ENCODE data around the gene HMGB4. TPM values are rescaled to one million over a fixed set of nuclear protein-coding genes. Genes with fewer than 3 reads are reported as not detected.

Gene HMGB4
- total RNA-seq, 4 donors from 2014 or later, result not detected

DNA sequence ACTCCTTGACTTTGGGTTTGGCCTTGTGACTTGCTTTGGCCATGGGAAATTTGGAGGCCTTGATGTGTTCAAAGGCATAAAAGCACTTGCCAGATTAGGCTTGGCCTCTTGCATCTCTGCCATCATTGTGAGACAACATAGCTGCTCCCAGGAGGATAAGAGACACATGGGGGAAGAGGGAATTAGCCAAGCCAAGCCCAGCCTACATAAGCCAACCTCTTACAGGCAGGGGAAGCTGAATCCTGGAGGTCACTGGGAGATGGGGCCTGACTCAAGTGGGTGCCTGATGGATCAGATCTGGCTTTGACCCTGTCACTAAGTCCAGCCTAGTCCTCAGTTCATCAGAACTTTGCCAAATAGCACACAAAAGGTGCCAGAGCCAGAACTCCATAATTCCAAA lies 37.6 kb upstream of the HMGB4 start:
- H3K4me3 ChIP-seq, result no peak overlapping the region
- peak; percentile 12 for DNase-seq (ENCODE audit: extremely low spot score)
- H3K9me3 ChIP-seq, result no peaks in the 10 kb centered on the region
- H3K27ac ChIP-seq (replicated peaks in 1 of 4), result no peak overlapping the region
- H3K4me1 ChIP-seq, result no peaks in the 10 kb centered on the region
- no peaks in the 10 kb centered on the region for H3K36me3 ChIP-seq
- intact Hi-C loops (cut with DNase I), result no loop called here
- no peak for TF ChIP-seq POLR2AphosphoS5 (IDR thresholded peaks at IDR 0.05)
- TF ChIP-seq, protein P1, sequence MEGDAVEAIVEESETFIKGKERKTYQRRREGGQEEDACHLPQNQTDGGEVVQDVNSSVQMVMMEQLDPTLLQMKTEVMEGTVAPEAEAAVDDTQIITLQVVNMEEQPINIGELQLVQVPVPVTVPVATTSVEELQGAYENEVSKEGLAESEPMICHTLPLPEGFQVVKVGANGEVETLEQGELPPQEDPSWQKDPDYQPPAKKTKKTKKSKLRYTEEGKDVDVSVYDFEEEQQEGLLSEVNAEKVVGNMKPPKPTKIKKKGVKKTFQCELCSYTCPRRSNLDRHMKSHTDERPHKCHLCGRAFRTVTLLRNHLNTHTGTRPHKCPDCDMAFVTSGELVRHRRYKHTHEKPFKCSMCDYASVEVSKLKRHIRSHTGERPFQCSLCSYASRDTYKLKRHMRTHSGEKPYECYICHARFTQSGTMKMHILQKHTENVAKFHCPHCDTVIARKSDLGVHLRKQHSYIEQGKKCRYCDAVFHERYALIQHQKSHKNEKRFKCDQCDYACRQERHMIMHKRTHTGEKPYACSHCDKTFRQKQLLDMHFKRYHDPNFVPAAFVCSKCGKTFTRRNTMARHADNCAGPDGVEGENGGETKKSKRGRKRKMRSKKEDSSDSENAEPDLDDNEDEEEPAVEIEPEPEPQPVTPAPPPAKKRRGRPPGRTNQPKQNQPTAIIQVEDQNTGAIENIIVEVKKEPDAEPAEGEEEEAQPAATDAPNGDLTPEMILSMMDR (IDR thresholded peaks at IDR 0.05), result no peak
- TF ChIP-seq EP300 (IDR thresholded peaks at IDR 0.05), result no peak
- TF ChIP-seq POLR2A (IDR thresholded peaks at IDR 0.05; ENCODE audit: low read depth), result no peak
- H3K27me3 ChIP-seq, result peaks cover 0 to 19% (median 0%) of the 10 kb centered on the region in 4 donors

DNA sequence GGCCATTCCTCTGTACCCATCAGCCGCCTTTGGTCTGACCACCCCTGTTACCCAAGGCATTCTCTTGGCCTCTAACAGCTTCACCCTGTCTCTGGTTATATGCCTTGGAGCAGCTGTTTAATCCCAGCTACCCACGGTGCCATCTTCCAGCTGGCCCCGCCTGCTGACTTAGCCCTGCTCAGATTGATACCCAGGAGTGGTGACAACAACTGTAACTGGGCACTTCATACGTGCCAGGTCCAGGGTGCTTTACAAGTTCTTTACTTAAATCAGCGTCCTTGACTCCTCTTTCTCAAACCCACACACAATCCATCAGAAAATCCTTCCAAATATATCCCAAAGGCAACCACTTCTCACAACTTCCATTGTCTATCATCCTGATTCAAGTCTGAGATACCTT lies 37.2 kb upstream of the HMGB4 start:
- Histone ChIP-seq H3K27ac (replicated peaks in 1 of 4) (no peak overlapping the region), H3K27me3 (peaks cover 0 to 19% (median 0%) of the 10 kb centered on the region in 4 donors), H3K4me1 (no peaks in the 10 kb centered on the region), H3K4me3 (no peak overlapping the region), H3K36me3 (no peaks in the 10 kb centered on the region), H3K9me3 (no peaks in the 10 kb centered on the region)
- TF ChIP-seq, protein P1 (IDR thresholded peaks at IDR 0.05), result no peak
- TF ChIP-seq EP300 (IDR thresholded peaks at IDR 0.05) (no peak), POLR2A (IDR thresholded peaks at IDR 0.05; ENCODE audit: low read depth) (no peak), POLR2AphosphoS5 (IDR thresholded peaks at IDR 0.05) (no peak)
- WGBS, result 97% methylated on average over 5 of the region's 5 CpGs
- intact Hi-C loops (cut with DNase I), result no loop called here
- peak; percentile 62 for DNase-seq (ENCODE audit: extremely low spot score)

DNA sequence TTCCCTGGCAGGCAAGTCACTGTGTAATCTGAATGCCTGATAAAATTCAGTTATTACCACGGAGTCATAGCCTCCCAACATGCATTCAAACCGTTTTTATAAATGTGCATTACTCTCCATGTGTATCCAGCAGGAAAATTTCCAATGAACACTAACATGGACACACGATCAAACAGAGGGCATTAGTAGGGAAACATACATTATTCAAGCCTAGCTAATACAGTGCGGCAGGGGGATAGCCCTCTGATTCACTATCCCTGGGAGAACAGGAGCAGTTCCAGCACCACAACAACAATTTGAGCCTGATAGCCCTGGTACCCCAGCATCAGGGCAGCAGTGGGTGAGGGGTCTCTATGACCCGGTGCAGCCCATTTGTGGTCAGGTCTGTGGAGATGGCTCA lies 35.8 kb upstream of the HMGB4 start:
- peaks cover 0 to 7% (median 0%) of the 10 kb centered on the region in 4 donors for H3K27me3 ChIP-seq
- TF ChIP-seq POLR2A (IDR thresholded peaks at IDR 0.05; ENCODE audit: low read depth) (no peak), EP300 (IDR thresholded peaks at IDR 0.05) (no peak), POLR2AphosphoS5 (IDR thresholded peaks at IDR 0.05) (no peak)
- TF ChIP-seq, protein P1 (IDR thresholded peaks at IDR 0.05), result no peak
- 48% methylated on average over 4 of the region's 5 CpGs for WGBS
- H3K27ac ChIP-seq (replicated peaks in 1 of 4), result no peak overlapping the region
- H3K4me1 ChIP-seq, result no peaks in the 10 kb centered on the region
- no peaks in the 10 kb centered on the region for H3K9me3 ChIP-seq
- intact Hi-C loops (cut with DNase I), result no loop called here
- peak; percentile 29 for DNase-seq (ENCODE audit: extremely low spot score)
- no peak overlapping the region for H3K4me3 ChIP-seq
- no peaks in the 10 kb centered on the region for H3K36me3 ChIP-seq

GRCh38 chr1:33828654-33829053 lies 35.2 kb upstream of the HMGB4 start:
- peak; percentile 29 for DNase-seq (ENCODE audit: extremely low spot score)
- intact Hi-C loops (cut with DNase I), result no loop called here
- no peaks in the 10 kb centered on the region for H3K9me3 ChIP-seq
- H3K36me3 ChIP-seq, result no peaks in the 10 kb centered on the region
- TF ChIP-seq POLR2A (IDR thresholded peaks at IDR 0.05; ENCODE audit: low read depth), result no peak
- TF ChIP-seq, protein P1 (IDR thresholded peaks at IDR 0.05), result no peak
- no peak for TF ChIP-seq EP300 (IDR thresholded peaks at IDR 0.05)
- TF ChIP-seq POLR2AphosphoS5 (IDR thresholded peaks at IDR 0.05), result no peak
- H3K27ac ChIP-seq (replicated peaks in 1 of 4), result no peak overlapping the region
- no peak overlapping the region for H3K4me3 ChIP-seq
- 89% methylated on average over 4 of the region's 5 CpGs for WGBS
- no peaks in the 10 kb centered on the region for H3K4me1 ChIP-seq
- H3K27me3 ChIP-seq, result peaks cover 0 to 4% (median 0%) of the 10 kb centered on the region in 4 donors

GRCh38 chr1:33836911-33837310 lies 27.0 kb upstream of the HMGB4 start:
- DNase-seq (ENCODE audit: extremely low spot score), result no peak
- no peak overlapping the region for H3K27ac ChIP-seq (replicated peaks in 1 of 4)
- no peaks in the 10 kb centered on the region for H3K4me1 ChIP-seq
- TF ChIP-seq EP300 (IDR thresholded peaks at IDR 0.05), result no peak
- no peak overlapping the region for H3K4me3 ChIP-seq
- peaks cover 0 to 4% (median 0%) of the 10 kb centered on the region in 4 donors for H3K9me3 ChIP-seq
- WGBS, result 97% methylated on average over 4 of the region's 4 CpGs
- no peaks in the 10 kb centered on the region for H3K27me3 ChIP-seq
- intact Hi-C loops (cut with DNase I), result no loop called here
- H3K36me3 ChIP-seq, result no peaks in the 10 kb centered on the region

All from esophagus muscularis mucosa (tissue), 4 donors.